ENCODE measurements around the gene ROBO1.

ROBO1 gene

DNA sequence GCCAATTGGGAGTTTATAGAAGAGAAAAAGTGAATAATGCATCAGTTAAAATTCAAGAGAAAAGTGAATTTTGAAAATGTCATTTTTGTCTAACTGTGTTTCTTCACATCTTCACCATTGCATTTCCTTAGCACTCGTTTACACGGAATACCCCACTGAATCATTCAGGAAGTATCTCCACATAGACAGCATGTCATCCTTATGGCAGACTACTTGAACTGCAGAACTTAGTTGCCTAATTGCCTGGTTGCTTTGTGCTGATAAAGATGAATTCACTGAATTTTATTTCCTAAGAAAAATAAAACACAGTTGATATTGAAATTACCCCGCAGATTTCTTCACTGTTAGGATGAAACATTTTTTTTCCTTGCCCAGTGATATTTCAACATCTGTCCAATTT, 627.1 kb downstream of the ROBO1 start:
- H3K27me3 Mint-ChIP-seq, result no peaks in the 10 kb centered on the region
- H3K4me1 Mint-ChIP-seq (ENCODE audit: low read depth in 2 of 2), result no peaks in the 10 kb centered on the region
- no peak overlapping the region for H3K27ac Mint-ChIP-seq
- H3K9me3 Mint-ChIP-seq, result peaks cover 9 to 16% of the 10 kb centered on the region in 2 donors
- no peaks in the 10 kb centered on the region for H3K36me3 Mint-ChIP-seq (ENCODE audit: insufficient read depth)
- no peak overlapping the region for H3K4me3 Mint-ChIP-seq
- ATAC-seq (replicated peaks), result no peak
- DNase-seq, result no peak

DNA sequence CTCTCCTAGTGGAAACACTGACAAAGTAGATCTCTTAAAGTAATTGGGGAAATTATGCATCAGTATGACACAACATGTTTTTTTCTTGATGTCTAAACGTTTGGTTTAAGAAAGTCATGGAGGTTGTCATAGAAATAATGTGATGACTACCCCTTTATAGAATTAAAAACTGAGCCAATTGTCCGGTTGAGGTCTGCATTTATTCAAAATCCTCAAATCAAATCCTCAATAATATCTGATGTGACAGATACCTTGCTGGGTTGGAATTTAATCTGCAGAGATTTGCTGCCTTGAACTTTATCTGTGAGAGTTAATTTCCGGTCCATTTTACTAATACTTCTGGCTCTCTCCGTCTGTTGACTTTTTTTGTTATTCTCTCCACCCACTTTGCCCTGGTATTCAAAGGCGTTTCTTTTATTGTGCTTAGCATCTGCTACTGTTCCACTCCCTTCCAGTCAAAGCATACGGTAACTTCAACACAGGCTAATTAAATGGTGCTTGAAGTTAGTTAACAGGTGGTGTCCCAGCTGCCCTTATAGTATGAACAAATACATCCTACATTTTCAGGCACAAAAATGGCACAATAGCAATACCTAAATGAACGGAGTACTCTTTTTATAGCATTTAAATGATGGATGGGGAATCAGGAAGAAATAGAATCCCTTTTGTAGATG, 628.3 kb downstream of the ROBO1 start:
- Mint-ChIP-seq H3K36me3 (ENCODE audit: insufficient read depth) (no peaks in the 10 kb centered on the region), H3K4me3 (no peak overlapping the region), H3K9me3 (peaks cover 9 to 16% of the 10 kb centered on the region in 2 donors), H3K27ac (no peak overlapping the region), H3K27me3 (no peaks in the 10 kb centered on the region), H3K4me1 (ENCODE audit: low read depth in 2 of 2) (no peaks in the 10 kb centered on the region)
- ATAC-seq (replicated peaks), result no peak
- DNase-seq, result no peak

- Mint-ChIP-seq H3K4me3 (no peak overlapping the region), H3K9me3 (peaks cover 8 to 10% of the 10 kb centered on the region in 2 donors), H3K27ac (no peak overlapping the region), H3K27me3 (no peaks in the 10 kb centered on the region), H3K4me1 (ENCODE audit: low read depth in 2 of 2) (no peaks in the 10 kb centered on the region), H3K36me3 (ENCODE audit: insufficient read depth) (no peaks in the 10 kb centered on the region)
- no peak for DNase-seq
- no peak for ATAC-seq (replicated peaks)
Measured at GRCh38 chr3:79125313-79125984, 642.3 kb downstream of the ROBO1 start.

DNA sequence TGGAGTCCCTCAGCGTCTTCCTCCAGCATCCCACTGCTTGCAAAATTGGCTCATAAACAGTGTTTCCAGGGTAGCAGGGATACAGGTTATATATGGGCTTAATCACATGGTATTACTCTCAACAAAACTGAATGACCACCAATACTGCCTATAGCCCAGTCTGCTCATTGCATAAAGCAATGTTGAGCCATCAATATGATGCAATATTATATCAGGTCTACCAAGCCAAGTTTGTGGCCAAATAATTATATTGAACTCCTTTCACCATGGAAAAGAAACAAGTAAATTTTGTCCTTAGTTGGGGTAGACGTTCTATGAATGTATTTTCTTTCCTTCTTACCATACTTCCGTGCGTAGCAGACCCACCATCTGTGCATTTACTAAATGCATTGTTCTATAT, 652.3 kb downstream of the ROBO1 start:
- no peaks in the 10 kb centered on the region for H3K27me3 Mint-ChIP-seq
- no peak overlapping the region for H3K27ac Mint-ChIP-seq
- H3K4me3 Mint-ChIP-seq, result no peak overlapping the region
- H3K4me1 Mint-ChIP-seq (ENCODE audit: low read depth in 2 of 2), result no peaks in the 10 kb centered on the region
- H3K9me3 Mint-ChIP-seq, result peaks cover 10 to 14% of the 10 kb centered on the region in 2 donors
- H3K36me3 Mint-ChIP-seq (ENCODE audit: insufficient read depth), result no peaks in the 10 kb centered on the region
- ATAC-seq (replicated peaks) (no peak), DNase-seq (no peak)

DNA sequence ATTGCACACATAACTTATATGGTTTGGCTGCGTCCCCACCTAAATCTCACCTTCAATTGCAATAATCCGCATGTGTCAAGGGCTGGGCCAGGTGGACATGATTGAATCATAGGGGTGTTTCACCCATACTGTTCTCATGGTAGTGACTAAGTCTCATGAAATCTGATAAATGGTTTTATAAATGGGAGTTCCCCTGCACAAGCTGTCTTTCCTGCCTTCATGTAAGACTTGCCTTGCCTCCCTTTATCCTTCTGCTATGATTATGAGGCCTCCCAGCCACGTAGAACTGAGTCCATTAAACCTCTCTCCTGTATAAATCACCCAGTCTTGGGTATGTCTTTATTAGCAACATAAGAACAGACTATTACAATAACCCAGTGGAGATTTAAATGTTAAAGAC, 653.9 kb downstream of the ROBO1 start:
- Mint-ChIP-seq H3K36me3 (ENCODE audit: insufficient read depth) (no peaks in the 10 kb centered on the region), H3K27me3 (no peaks in the 10 kb centered on the region), H3K27ac (no peak overlapping the region)

DNA sequence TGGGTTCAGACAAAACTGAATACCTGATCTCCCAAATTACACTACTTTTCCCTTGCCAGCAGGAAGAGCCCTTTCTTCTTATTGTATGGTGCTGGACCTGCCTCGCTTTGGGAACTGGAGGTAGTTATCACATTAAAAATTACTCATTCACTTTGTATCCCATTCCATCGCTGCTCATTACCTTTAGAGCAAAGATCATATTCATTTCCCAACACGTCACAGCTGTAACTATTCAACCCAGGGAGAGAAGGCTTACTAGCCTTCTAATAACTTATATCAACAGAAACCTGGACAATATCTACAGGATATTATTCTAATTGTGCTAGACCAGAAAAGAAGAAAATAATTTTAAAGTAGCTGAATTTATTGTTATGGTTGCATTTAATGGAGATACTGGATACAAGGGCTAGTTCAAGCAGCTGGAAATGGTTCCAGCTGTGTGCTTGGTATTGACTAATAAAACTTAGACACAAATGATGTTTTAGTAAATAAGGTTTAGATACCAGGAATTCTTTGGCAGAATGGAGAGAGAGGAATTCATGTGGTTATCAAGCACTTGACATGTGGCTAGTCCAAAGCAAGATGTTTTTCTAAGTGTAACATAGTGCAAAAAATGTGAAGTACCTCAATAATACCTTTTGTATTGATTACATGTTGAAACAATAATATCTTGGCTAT, 656.3 kb downstream of the ROBO1 start:
- H3K36me3 Mint-ChIP-seq (ENCODE audit: insufficient read depth), result no peaks in the 10 kb centered on the region
- H3K4me3 Mint-ChIP-seq, result no peak overlapping the region
- peaks cover 11 to 14% of the 10 kb centered on the region in 2 donors for H3K9me3 Mint-ChIP-seq
- no peak for DNase-seq
- ATAC-seq (replicated peaks), result no peak
- H3K27me3 Mint-ChIP-seq, result no peaks in the 10 kb centered on the region
- H3K27ac Mint-ChIP-seq, result no peak overlapping the region
- H3K4me1 Mint-ChIP-seq (ENCODE audit: low read depth in 2 of 2), result no peaks in the 10 kb centered on the region

More for the DNA sequence above, 653.9 kb downstream of the ROBO1 start:
- DNase-seq (no peak), ATAC-seq (replicated peaks) (no peak)
- Mint-ChIP-seq H3K4me3 (no peak overlapping the region), H3K9me3 (peaks cover 8 to 14% of the 10 kb centered on the region in 2 donors), H3K4me1 (ENCODE audit: low read depth in 2 of 2) (no peaks in the 10 kb centered on the region)

GRCh38 chr3:79109754-79110153, 658.0 kb downstream of the ROBO1 start:
- ATAC-seq (replicated peaks) (no peak), DNase-seq (no peak)
- Mint-ChIP-seq H3K4me3 (no peak overlapping the region), H3K4me1 (ENCODE audit: low read depth in 2 of 2) (no peaks in the 10 kb centered on the region), H3K9me3 (peaks cover 8 to 13% of the 10 kb centered on the region in 2 donors), H3K27me3 (no peaks in the 10 kb centered on the region), H3K36me3 (ENCODE audit: insufficient read depth) (no peaks in the 10 kb centered on the region), H3K27ac (no peak overlapping the region)

DNA sequence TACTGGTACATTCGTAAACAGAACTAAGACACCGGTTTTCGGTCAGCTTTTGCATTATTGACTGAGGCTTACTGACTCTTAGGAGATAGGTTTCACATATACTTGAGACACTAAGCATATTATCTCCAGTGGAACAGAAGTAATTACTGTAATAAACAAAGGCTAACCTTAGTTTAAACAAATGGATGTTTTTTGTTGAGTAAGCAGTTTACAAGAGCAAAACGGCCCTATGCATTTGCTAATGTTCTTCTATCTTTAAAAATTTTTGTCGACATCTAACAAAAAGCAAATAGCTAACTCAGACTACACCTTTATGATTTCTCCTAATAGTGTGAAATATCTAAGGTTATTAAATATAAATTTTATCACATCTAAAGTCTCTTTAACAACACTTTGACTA, 664.5 kb downstream of the ROBO1 start:
- no peaks in the 10 kb centered on the region for H3K36me3 Mint-ChIP-seq (ENCODE audit: insufficient read depth)
- H3K9me3 Mint-ChIP-seq, result peaks cover 5 to 9% of the 10 kb centered on the region in 2 donors
- no peaks in the 10 kb centered on the region for H3K4me1 Mint-ChIP-seq (ENCODE audit: low read depth in 2 of 2)
- ATAC-seq (replicated peaks) (no peak), DNase-seq (no peak)
- H3K27ac Mint-ChIP-seq, result no peak overlapping the region
- H3K4me3 Mint-ChIP-seq, result no peak overlapping the region
- H3K27me3 Mint-ChIP-seq, result no peaks in the 10 kb centered on the region

GRCh38 chr3:79097964-79098660, 669.7 kb downstream of the ROBO1 start:
- Mint-ChIP-seq H3K27ac (no peak overlapping the region), H3K36me3 (ENCODE audit: insufficient read depth) (no peaks in the 10 kb centered on the region), H3K4me1 (ENCODE audit: low read depth in 2 of 2) (no peaks in the 10 kb centered on the region), H3K9me3 (peaks cover 4 to 7% of the 10 kb centered on the region in 2 donors), H3K4me3 (no peak overlapping the region), H3K27me3 (no peaks in the 10 kb centered on the region)
- ATAC-seq (replicated peaks) (no peak), DNase-seq (no peak)

- H3K36me3 Mint-ChIP-seq (ENCODE audit: insufficient read depth), result no peaks in the 10 kb centered on the region
- H3K4me1 Mint-ChIP-seq (ENCODE audit: low read depth in 2 of 2), result no peaks in the 10 kb centered on the region
- no peak overlapping the region for H3K27ac Mint-ChIP-seq
- no peak for ATAC-seq (replicated peaks)
- H3K4me3 Mint-ChIP-seq, result no peak overlapping the region
- no peak for DNase-seq
- H3K9me3 Mint-ChIP-seq, result peaks cover 5 to 20% of the 10 kb centered on the region in 2 donors
- no peaks in the 10 kb centered on the region for H3K27me3 Mint-ChIP-seq
Measured at GRCh38 chr3:79094654-79095053, 673.1 kb downstream of the ROBO1 start.

GRCh38 chr3:79086514-79086913, 681.3 kb downstream of the ROBO1 start:
- no peak for ATAC-seq (replicated peaks)
- no peaks in the 10 kb centered on the region for H3K4me1 Mint-ChIP-seq (ENCODE audit: low read depth in 2 of 2)

GRCh38 chr3:79085171-79085570, 682.6 kb downstream of the ROBO1 start:
- no peaks in the 10 kb centered on the region for H3K9me3 Mint-ChIP-seq
- H3K4me3 Mint-ChIP-seq, result no peak overlapping the region
- no peaks in the 10 kb centered on the region for H3K4me1 Mint-ChIP-seq (ENCODE audit: low read depth in 2 of 2)
- H3K27ac Mint-ChIP-seq, result no peak overlapping the region
- DNase-seq (no peak), ATAC-seq (replicated peaks) (no peak)
- no peaks in the 10 kb centered on the region for H3K36me3 Mint-ChIP-seq (ENCODE audit: insufficient read depth)
- H3K27me3 Mint-ChIP-seq, result no peaks in the 10 kb centered on the region

More at GRCh38 chr3:79086514-79086913, 681.3 kb downstream of the ROBO1 start:
- Mint-ChIP-seq H3K9me3 (peaks cover 0 to 5% of the 10 kb centered on the region in 2 donors), H3K27me3 (no peaks in the 10 kb centered on the region), H3K36me3 (ENCODE audit: insufficient read depth) (no peaks in the 10 kb centered on the region), H3K4me3 (no peak overlapping the region), H3K27ac (no peak overlapping the region)
- DNase-seq, result no peak

- no peak overlapping the region for H3K27ac Mint-ChIP-seq
- DNase-seq (no peak), ATAC-seq (replicated peaks) (no peak)
- no peaks in the 10 kb centered on the region for H3K27me3 Mint-ChIP-seq
- H3K4me3 Mint-ChIP-seq, result no peak overlapping the region
- no peaks in the 10 kb centered on the region for H3K9me3 Mint-ChIP-seq
- no peaks in the 10 kb centered on the region for H3K4me1 Mint-ChIP-seq (ENCODE audit: low read depth in 2 of 2)
- H3K36me3 Mint-ChIP-seq (ENCODE audit: insufficient read depth), result no peaks in the 10 kb centered on the region
Measured at GRCh38 chr3:79081335-79081734, 686.5 kb downstream of the ROBO1 start.
